ENCODE results near the gene SRA1.

Gene SRA1

GRCh38 chr5:140561753-140562523 lies 4.7 kb upstream of the SRA1 start:
- H3K4me3 ChIP-seq (ENCODE audit: low read depth, low read length) = no peak overlapping the region
- no peak for TF ChIP-seq CTCF (IDR thresholded peaks at IDR 0.05; ENCODE audit: low read depth, low read length, missing control alignments)
- no peak for DNase-seq (ENCODE audit: low read depth)

- no peak overlapping the region for H3K4me3 ChIP-seq (ENCODE audit: low read depth, low read length)
- no peak for DNase-seq (ENCODE audit: low read depth)
- no peak for TF ChIP-seq CTCF (IDR thresholded peaks at IDR 0.05; ENCODE audit: low read depth, low read length, missing control alignments)
These were observed 3.0 kb upstream of the SRA1 start for GRCh38 chr5:140560227-140560626.

- no peak for TF ChIP-seq CTCF (IDR thresholded peaks at IDR 0.05; ENCODE audit: low read depth, low read length, missing control alignments)
- H3K4me3 ChIP-seq (ENCODE audit: low read depth, low read length) = no peak overlapping the region
- DNase-seq (ENCODE audit: low read depth) = no peak
These were observed 1.3 kb upstream of the SRA1 start for GRCh38 chr5:140558542-140558941.

GRCh38 chr5:140557965-140558364 lies 692 bp upstream of the SRA1 start:
- TF ChIP-seq CTCF (IDR thresholded peaks at IDR 0.05; ENCODE audit: low read depth, low read length, missing control alignments) = no peak
- no peak for DNase-seq (ENCODE audit: low read depth)
- no peak overlapping the region; the same call in 1 of the 2 replicates for H3K4me3 ChIP-seq (ENCODE audit: low read depth, low read length)

- no peak for DNase-seq (ENCODE audit: low read depth)
- H3K4me3 ChIP-seq (ENCODE audit: low read depth, low read length) = peak overlapping the region; percentile 68
- no peak for TF ChIP-seq CTCF (IDR thresholded peaks at IDR 0.05; ENCODE audit: low read depth, low read length, missing control alignments)
These were observed 835 bp downstream of the SRA1 start for GRCh38 chr5:140556438-140556837.

- TF ChIP-seq CTCF (IDR thresholded peaks at IDR 0.05; ENCODE audit: low read depth, low read length, missing control alignments) = no peak
- no peak for DNase-seq (ENCODE audit: low read depth)
These were observed 1.4 kb downstream of the SRA1 start for GRCh38 chr5:140555747-140556312.

GRCh38 chr5:140554454-140554853 lies 2.8 kb downstream of the SRA1 start:
- no peak for TF ChIP-seq CTCF (IDR thresholded peaks at IDR 0.05; ENCODE audit: low read depth, low read length, missing control alignments)
- no peak for DNase-seq (ENCODE audit: low read depth)
- H3K4me3 ChIP-seq (ENCODE audit: low read depth, low read length) = no peak overlapping the region; the same call in 1 of the 2 replicates

More at GRCh38 chr5:140555747-140556312, 1.4 kb downstream of the SRA1 start:
- peak overlapping the region; percentile 68 for H3K4me3 ChIP-seq (ENCODE audit: low read depth, low read length)

All from GM12864 (cell line).